PC-3 (cell line): ENCODE results near the gene DENND1B.

ENCODE experiments used
- CTCF ChIP-seq: fragments of 300-600 bp; sonication (generic); conservative IDR thresholded peaks from 2 replicates; pipeline ENCODE4 v1.5.1; 2017; ENCODE audit warnings: antibody characterized with exemption, low read depth, mild to moderate bottlenecking, low read length
- EZH2 ChIP-seq: fragments of 300-600 bp; sonication (generic); IDR thresholded peaks from one replicate; pipeline ENCODE4 v1.6.1; 2017; ENCODE audit warnings: antibody characterized with exemption, mild to moderate bottlenecking, low read length; ENCODE audit not compliant: unreplicated experiment
- EZH2phosphoT487 ChIP-seq: fragments of 300-600 bp; sonication (generic); IDR thresholded peaks from 2 replicates; pipeline ENCODE4 v1.6.1; 2018; ENCODE audit warnings: mild to moderate bottlenecking, antibody characterized with exemption, low read length, borderline replicate concordance

- no peak for TF ChIP-seq CTCF
- no peak for TF ChIP-seq EZH2phosphoT487
- no peak for TF ChIP-seq EZH2
These were observed 79.3 kb downstream of the DENND1B start for GRCh38 chr1:197695961-197696360.
